HT-29 (cell line): ENCODE data around the gene RTN4IP1. TPM values are rescaled to one million over a fixed set of nuclear protein-coding genes. Genes with fewer than 3 reads are reported as not detected.

Source experiments
- DNase-seq: peaks from one replicate; pipeline ENCODE4 v3.0.0-alpha.2; 2015; ENCODE audit warnings: low spot score
- small RNA-seq: library from RNA; depleted of rRNA; stranded (forward); fragments of <200 nt; gene quantifications from one replicate; pipeline ENCODE3, GENCODE V24; 2014
- total RNA-seq: library from RNA; depleted of rRNA; stranded (reverse); fragments of >200 nt; shearing (Covaris generic); gene quantifications from 2 replicates; pipeline ENCODE4 v1.2.3, GENCODE V29; 2014; rRNA removed

Gene RTN4IP1
- total RNA-seq, 1 experiment from 2014 or later, result 4.4 TPM

- DNase-seq, result no peak
Measured at GRCh38 chr6:106522562-106523250, 106.6 kb downstream of the RTN4IP1 start.

Small RNA genes lying within 50 kb of the gene (small RNA-seq; reads per million reads assigned to genes)
- not detected for gene RNU6-527P

Other genes with a start within 250 kb of the RTN4IP1 start
- gene QRSL1, start 80 bp upstream of the RTN4IP1 start, total RNA-seq, result 5.7 and 6.7 TPM in 2 replicates